Bone marrow (tissue), 2 donors: ENCODE data around the gene SPRR2B.
"Not testable (repeated sequence)": the region's sequence is repeated elsewhere in the genome, so short reads cannot be mapped to it uniquely, and the experiment has no call there.

Experiments used
- DNase-seq, 2 donors: peaks; one replicate each; lab custom pipeline; 2025; lab: John Stamatoyannopoulos, UW

Gene SPRR2B

GRCh38 chr1:153071511-153071910, at the start of gene SPRR2B:
SPRR2B (minus strand) TSS chr1:153071611; CDS start chr1:153070839, 772 bp downstream.
- DNase-seq, result no peak

DNA sequence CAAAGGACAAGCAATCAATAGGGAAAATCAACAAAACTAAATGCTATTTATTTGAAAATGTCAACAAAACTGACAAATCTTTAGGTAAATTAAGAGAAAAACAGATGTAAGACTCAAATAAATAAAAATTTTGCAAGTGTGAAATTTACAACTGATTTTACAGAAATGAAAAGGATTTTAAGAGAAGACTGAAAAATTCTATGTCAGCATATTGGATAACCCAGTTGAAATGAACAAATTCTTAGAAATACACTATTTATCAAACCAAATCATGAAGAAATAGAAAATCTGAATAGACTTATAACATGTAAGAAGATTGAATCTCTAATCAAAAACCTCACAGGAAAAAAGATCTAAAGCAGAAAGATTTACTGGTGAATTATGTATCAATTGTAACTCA, 49.5 kb upstream of the SPRR2B start:
- DNase-seq, result no peak

- no peak for DNase-seq
Measured at GRCh38 chr1:153119491-153119971, 48.1 kb upstream of the SPRR2B start.

DNA sequence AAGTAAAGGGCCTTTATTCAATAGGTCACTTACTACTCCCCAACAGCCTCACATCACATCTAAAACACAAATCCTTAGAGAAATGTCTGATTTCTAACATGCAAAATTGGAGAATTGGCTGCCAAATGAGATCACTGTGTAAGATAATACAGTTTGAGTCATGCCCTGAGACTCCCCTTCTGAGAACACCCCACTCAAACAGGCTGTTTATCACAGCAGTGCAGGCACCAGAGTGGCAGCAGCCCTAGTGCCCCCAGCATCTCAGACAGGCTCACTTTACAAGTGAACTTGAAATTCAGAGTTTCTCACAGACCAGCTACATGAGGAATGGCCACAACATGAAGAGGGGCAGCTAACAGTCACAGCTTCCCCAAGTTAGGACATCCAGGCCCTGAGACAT, 43.9 kb upstream of the SPRR2B start:
- DNase-seq, result not testable (repeated sequence)

DNA sequence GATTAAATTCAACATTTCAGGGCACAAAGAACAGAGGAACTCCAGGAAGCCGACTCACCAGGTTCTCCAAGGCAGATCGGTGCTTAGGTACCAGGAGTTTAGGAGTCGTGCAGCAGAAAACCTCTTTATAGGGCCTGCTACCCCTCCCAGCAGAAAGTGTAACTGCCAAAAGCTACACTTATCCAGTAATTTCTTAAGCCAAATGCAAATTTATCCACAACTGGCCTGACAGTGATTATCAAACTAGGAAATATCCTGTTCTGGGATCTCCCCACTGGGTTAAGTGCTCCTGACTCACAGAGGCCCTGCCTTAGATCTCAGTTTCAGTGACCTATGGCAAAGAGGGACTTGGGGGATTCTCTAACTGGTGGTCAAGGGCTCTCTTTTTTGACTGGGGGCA, 42.0 kb upstream of the SPRR2B start, which contains the start of gene SPRR2F:
TSS of gene SPRR2F (minus strand) at position 101 of the 400 bp plus-strand sequence. CDS start 783 bp downstream, outside the sequence.
- no peak for DNase-seq

GRCh38 chr1:153112454-153112853, 41.0 kb upstream of the SPRR2B start:
- DNase-seq, result not testable (repeated sequence)

DNA sequence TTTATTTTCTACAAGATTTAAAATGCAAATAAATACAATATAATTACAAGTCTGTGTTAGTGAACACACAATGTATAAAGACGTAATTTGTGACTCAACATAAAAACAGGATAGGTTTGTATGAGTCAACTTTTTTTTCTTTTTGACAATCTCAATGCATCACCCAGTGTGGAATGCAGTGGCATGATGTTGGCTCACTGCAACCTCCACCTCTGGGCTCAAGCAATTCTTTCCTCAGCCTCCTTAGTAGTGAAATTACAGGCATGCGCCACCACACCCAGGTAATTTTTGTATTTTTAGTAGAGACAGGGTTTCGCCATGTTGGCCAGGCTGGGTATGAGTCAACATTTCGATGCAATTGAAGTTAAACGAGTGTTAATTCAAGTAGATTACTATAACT, 28.8 kb upstream of the SPRR2B start:
- DNase-seq, result no peak

DNA sequence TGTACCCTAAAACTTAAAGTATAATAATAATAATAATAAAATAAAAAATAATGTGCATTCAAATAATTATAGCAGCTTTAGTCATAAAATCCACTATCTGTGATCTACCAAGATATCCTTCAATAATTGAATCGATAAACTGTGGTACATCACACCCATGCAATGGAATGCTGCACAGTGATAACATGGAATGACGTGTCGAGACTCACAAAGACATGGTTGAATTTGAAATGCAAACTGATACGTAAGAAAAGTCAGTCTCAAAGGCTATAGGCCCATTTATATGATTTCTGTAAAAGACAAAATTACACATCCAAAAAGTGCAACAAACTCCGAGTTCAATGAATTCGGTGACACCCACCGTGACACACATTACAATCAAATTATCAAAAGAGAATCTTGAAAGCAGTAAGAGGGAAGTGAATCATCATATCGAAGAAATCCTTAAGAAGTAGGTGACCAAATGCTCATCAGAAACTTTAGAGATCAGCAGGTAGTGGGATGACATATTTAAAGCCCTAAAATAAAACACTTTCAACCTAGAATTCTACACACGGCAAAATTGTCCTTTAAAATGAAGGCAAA, 28.1 kb upstream of the SPRR2B start:
- no peak for DNase-seq

DNA sequence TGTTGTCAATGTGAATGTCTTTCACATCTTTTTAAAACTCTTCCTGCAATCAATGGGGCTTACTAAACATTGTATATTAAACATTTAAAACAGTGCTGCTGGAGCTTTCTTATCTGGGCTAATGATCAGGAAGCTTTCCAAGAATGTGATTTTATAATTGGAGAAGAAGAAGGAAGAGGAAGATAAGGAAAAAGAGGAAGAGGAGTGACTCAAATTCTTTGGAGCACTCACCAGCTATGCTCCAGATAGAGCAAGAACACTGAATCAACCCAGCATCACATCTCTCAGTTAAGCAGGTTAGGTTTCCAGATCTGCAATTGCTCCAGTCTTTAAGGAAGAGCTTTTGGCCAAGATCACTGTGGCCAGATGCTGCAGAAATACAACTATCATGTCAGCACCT, 24.4 kb upstream of the SPRR2B start:
- DNase-seq, result no peak

- DNase-seq, result no peak
Measured at GRCh38 chr1:153094426-153094825, 23.0 kb upstream of the SPRR2B start, which contains the start of gene SPRR2E. SPRR2E (minus strand) TSS chr1:153094526; CDS start chr1:153093751, 775 bp downstream.

DNA sequence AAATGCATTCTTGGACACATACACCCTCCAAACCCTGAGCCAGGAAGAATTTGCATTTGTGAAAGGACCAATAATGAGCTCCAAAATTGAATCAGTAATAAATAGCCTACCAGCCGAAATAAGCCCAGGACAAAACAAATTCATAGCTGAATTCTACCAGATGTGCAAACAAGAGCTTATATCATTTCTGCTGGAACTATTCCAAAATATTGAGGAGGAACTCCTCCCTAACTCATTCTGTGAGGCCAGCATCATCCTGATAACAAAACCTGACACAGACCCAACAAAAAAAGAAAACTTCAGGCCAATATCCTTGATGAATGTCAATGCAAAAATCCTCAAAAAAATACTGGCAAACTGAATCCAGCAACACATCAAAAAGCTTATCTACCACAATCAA, 16.2 kb upstream of the SPRR2B start:
- DNase-seq, result no peak

DNA sequence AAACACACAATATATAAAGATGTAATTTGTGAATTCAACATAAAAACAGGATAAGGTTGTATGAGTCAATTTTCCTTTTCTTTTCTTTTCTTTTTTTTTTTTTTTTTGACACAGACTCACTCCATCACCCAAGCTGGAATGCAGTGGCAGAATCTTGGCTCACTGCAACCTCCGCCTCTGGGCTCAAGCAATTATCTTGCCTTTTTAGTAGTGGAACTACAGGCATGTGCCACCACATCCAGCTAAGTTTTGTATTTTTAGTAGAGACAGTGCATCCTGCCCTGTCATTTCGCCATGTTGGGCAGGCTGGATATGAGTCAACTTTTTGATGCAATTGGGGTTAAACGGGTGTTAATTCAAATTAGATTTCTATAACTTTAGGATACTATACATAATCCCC, 10.3 kb upstream of the SPRR2B start:
- DNase-seq, result no peak

DNA sequence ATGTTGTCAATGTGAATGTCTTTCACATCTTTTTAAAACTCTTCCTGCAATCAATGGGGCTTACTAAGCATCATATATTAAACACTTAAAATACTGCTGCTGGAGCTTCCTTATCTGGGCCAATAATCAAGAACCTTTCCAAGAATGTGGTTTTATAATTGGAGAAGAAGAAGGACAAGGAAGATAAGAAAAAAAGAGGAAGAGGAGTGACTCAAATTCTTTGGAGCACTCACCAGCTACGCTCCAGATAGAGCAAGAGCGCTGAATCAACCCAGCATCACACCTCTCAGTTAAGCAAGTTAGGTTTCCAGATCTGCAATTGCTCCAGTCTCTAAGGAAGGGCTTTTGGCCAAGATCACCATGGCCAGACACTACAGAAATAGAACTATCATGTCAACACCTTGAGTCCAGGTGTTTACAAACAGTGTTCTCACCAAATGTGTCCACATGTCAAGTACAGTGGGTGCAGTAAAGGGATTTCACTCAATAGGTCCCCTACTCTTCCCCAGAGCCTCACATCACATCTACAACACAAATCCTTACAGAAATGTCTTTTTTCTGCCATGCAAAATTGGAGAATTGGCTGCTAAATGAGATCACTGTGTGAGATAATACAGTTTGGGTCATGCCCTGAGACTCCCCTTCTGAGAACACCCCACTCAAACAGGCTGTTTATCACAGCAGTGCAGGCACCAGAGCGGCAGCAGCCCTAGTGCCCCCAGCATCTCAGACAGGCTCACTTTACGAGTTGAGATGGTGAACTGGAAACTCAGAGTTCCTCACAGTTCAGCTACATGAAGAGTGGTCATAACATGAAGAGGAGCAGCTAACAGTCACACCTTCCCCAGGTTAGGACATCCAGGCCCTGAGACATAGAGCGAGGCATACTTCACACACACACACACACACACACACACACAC, 1.7 kb upstream of the SPRR2B start:
- DNase-seq, result no peak

DNA sequence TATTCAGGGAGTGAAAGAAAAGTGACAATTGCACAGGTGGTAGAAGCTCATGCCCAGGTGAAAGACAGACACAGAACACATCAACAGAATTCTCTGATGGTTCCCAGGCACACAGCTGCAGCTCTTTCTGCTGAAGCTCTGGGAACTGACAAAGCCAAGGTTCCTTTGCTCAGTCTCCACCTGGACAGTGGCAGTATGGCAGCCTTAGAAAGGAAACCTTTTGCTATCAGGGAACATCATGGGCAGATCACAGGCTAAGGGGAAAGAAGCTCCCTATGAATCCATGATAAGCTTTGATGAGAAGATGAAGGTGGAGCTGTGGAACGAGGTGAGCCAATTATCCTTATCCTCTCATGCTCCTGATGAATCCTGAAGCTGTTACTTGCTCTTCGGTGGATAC, 1.2 kb downstream of the SPRR2B start:
- DNase-seq, result no peak

- no peak for DNase-seq
Measured at GRCh38 chr1:153058826-153059784, 12.3 kb downstream of the SPRR2B start.

- DNase-seq, result no peak
Measured at GRCh38 chr1:153058154-153058553, 13.3 kb downstream of the SPRR2B start.

GRCh38 chr1:153057375-153057774, 14.0 kb downstream of the SPRR2B start, which contains the start of gene SPRR2A:
SPRR2A (minus strand) TSS chr1:153057512; CDS start chr1:153056735, 777 bp downstream.
- no peak for DNase-seq

DNA sequence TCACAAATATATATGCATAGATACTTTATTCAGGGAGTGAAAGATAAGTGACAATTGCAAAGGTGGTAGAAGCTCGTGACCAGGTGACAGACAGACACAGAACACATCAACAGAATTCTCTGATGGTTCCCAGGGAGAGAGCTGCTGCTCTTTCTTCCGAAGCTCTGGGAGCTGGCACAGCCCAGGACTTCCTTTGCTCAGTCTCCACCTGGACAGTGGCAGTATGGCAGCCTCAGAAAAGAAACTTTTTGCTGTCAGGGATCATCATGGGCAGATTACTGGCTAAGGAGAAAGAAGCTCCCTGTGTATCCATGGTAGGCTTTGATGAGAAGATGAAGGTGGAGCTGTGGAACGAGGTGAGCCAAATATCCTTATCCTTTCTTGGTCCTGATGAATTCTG, 15.3 kb downstream of the SPRR2B start:
- not testable (repeated sequence) for DNase-seq

DNA sequence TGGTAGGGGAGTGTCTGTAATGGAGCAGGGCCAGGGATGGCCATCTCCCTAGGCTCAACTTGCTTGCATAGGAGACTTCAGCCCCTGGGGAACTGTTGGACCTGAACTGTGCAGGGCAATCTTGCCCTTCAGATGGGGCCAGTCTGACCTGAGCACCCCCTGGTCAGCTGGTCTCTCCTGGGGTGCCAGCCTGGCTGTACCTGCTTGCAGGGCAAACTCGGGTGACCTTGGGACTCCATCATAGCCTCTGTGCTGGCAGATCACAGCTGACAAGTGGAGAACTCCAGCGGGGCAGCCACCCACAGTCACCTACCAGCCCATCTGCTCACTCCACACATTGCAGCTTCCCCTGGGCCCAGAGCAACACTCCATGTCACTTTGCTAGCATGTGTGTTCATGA, 22.2 kb downstream of the SPRR2B start:
- DNase-seq, result no peak

DNA sequence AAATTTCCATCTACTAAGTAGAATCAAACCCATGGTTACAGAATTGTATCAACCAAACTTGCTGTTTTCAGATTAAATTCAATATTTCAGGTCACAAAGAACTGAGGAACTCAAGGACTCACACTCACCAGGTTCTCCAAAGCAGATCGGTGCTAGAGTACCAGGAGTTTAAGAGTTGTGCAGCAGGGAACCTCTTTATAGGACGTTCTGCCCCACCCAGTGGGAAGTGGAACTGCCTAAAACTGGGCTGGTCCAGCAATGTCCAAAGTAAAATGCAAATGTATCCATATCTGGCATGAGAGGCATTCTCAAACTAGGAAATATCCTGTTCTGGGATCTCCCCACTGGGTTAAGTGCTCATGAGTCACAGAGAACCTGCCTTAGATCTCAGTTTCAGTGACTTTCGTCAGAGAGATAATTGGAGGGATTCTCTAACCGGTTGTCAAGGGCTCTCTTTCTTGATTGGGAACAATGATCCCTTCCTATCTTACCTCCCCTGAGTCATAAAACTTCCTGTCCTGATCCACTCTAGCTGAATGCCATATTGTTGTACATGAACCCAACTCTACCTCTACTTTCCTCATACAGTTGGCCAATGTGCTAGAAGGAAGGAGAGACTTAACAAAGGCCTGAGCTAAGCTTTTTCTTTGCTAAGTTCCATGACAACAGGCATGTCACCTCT, 30.3 kb downstream of the SPRR2B start, which contains the start of gene SPRR2D:
TSS of gene SPRR2D (minus strand) at position 171 of the 682 bp plus-strand sequence. CDS start 774 bp downstream, outside the sequence.
- no peak for DNase-seq

GRCh38 chr1:153035211-153035610, 36.2 kb downstream of the SPRR2B start:
- DNase-seq, result no peak
